ENCODE measurements around the gene LONP1.

Gene LONP1

DNA sequence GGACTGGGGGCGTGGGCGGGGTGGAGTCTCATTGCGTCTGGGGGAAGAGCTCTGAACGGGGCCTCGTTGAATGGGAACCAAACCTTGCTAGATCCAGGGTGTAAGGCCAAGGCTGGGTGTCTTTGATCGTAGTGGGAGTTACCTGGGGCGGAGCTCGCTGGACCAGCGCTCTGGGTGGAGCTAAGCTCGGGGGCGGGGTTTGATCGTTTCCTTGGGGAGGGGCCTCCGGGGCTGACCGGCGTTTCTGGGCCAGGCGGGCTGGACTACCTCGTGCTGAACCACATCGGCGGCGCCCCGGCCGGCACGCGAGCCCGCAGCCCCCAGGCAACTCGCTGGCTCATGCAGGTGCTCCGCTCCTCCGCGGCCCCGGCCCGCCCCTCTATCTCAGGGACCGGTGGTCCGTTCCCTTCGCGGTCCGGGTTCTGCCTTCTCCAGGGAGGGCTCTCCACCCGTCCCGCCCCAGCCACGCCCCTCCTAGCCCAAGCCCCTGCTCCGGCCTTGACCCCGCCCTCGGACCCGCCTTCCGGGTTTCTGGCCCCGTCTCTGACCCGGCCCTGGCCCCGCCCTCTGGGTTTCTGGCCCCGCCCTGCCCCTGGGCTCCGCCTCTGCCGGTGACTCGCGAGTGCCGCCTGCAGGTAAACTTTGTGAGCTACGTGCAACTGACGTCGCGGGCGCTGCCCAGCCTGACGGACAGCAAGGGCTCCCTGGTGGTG is 33.1 kb downstream of the LONP1 start:
- H3K27ac ChIP-seq = peak overlapping the region; percentile 50; the same call in 1 of the 2 replicates
- H3K9ac ChIP-seq = peak overlapping the region; percentile 49; the same call in 1 of the 2 replicates
- H3K36me3 ChIP-seq (ENCODE audit: insufficient read depth) = no peaks in the 10 kb centered on the region
- H3K4me3 ChIP-seq (IDR thresholded peaks at IDR 0.05; ENCODE audit: insufficient read depth, low read depth, low read length) = no peak overlapping the region
- no peaks in the 10 kb centered on the region; the same call in 1 of the 2 replicates for H3K27me3 ChIP-seq (ENCODE audit: insufficient read depth, low read depth)
- H3K79me2 ChIP-seq (ENCODE audit: insufficient read depth, low read depth) = peaks cover 17% of the 10 kb centered on the region
- peaks cover 12% of the 10 kb centered on the region for H3K4me1 ChIP-seq (ENCODE audit: low read depth, poor library complexity, severe bottlenecking)
- H4K20me1 ChIP-seq (ENCODE audit: insufficient read depth) = peaks cover under 1% of the 10 kb centered on the region; the same call in 1 of the 2 replicates
- peak overlapping the region; percentile 13; the same call in 1 of the 2 replicates for H3K4me2 ChIP-seq
- peak overlapping the region; percentile 77; the same call in 1 of the 2 replicates for H2AFZ ChIP-seq (ENCODE audit: low read depth)
- TF ChIP-seq, protein P1, sequence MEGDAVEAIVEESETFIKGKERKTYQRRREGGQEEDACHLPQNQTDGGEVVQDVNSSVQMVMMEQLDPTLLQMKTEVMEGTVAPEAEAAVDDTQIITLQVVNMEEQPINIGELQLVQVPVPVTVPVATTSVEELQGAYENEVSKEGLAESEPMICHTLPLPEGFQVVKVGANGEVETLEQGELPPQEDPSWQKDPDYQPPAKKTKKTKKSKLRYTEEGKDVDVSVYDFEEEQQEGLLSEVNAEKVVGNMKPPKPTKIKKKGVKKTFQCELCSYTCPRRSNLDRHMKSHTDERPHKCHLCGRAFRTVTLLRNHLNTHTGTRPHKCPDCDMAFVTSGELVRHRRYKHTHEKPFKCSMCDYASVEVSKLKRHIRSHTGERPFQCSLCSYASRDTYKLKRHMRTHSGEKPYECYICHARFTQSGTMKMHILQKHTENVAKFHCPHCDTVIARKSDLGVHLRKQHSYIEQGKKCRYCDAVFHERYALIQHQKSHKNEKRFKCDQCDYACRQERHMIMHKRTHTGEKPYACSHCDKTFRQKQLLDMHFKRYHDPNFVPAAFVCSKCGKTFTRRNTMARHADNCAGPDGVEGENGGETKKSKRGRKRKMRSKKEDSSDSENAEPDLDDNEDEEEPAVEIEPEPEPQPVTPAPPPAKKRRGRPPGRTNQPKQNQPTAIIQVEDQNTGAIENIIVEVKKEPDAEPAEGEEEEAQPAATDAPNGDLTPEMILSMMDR (conservative IDR thresholded peaks at IDR 0.05; ENCODE audit: low read depth, low read length) = peak; percentile 78

DNA sequence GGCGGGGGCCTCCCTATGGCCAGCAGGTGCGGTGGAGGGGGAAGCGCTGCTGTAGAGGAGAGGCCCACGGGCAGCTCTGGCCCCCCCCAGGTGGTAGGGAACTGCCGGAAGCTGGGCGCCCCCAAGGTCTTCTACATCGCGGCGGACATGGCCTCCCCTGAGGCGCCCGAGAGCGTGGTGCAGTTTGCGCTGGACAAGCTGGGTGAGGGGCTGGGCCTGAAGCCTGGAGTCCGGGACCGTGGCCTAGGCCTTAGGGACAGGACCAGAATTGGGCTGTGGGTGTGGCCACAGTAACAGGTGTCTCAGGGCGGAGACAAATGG is 33.7 kb downstream of the LONP1 start:
- H3K4me3 ChIP-seq (IDR thresholded peaks at IDR 0.05; ENCODE audit: insufficient read depth, low read depth, low read length) = no peak overlapping the region
- H3K36me3 ChIP-seq (ENCODE audit: insufficient read depth) = no peaks in the 10 kb centered on the region
- peaks cover 3% of the 10 kb centered on the region; the same call in 1 of the 2 replicates for H3K27me3 ChIP-seq (ENCODE audit: insufficient read depth, low read depth)
- H3K79me2 ChIP-seq (ENCODE audit: insufficient read depth, low read depth) = peaks cover 12% of the 10 kb centered on the region
- peaks cover 12% of the 10 kb centered on the region for H3K4me1 ChIP-seq (ENCODE audit: low read depth, poor library complexity, severe bottlenecking)
- H3K4me2 ChIP-seq = peak overlapping the region; percentile 13; the same call in 1 of the 2 replicates
- no peak overlapping the region for H3K27ac ChIP-seq
- peak overlapping the region; percentile 49; the same call in 1 of the 2 replicates for H3K9ac ChIP-seq
- TF ChIP-seq, protein P1 (conservative IDR thresholded peaks at IDR 0.05; ENCODE audit: low read depth, low read length) = no peak
- no peaks in the 10 kb centered on the region for H4K20me1 ChIP-seq (ENCODE audit: insufficient read depth)
- peak overlapping the region; percentile 77; the same call in 1 of the 2 replicates for H2AFZ ChIP-seq (ENCODE audit: low read depth)

DNA sequence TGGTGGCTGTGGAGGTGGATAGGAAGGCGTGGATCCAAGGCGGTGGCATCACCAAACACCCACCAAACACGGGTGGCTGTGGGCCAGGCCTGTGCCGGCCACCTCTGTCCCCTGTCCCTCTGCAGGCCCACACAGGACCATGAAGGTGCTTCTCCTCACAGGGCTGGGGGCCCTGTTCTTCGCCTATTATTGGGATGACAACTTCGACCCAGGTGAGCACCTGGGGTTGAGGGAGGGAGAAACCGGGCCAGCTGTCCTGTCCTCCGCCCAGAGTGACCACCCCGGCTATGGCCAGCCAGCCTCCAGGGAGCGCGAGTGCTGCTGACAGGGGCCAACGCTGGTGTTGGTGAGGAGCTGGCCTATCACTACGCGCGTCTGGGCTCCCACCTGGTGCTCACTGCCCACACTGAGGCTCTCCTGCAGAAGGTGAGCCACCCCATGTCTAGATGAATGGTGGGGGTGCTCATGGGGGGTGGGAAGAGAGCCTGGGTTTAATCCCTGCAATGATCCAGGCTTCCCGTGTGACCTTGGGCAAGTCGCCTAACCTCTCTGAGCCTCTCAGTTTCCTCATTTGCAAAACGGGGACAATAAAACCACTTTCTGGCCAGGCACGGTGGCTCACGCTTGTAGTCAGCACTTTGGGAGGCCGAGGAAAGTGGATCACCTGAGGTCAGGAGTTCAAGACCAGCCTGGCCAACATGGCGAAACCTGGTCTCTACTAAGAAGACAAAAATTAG is 35.1 kb downstream of the LONP1 start:
- H4K20me1 ChIP-seq (ENCODE audit: insufficient read depth) = no peaks in the 10 kb centered on the region
- peaks cover 3% of the 10 kb centered on the region; the same call in 1 of the 2 replicates for H3K27me3 ChIP-seq (ENCODE audit: insufficient read depth, low read depth)
- no peaks in the 10 kb centered on the region for H3K36me3 ChIP-seq (ENCODE audit: insufficient read depth)
- TF ChIP-seq, protein P1 (conservative IDR thresholded peaks at IDR 0.05; ENCODE audit: low read depth, low read length) = no peak
- H3K4me2 ChIP-seq = no peak overlapping the region
- no peak overlapping the region for H2AFZ ChIP-seq (ENCODE audit: low read depth)
- no peak overlapping the region for H3K4me3 ChIP-seq (IDR thresholded peaks at IDR 0.05; ENCODE audit: insufficient read depth, low read depth, low read length)
- H3K4me1 ChIP-seq (ENCODE audit: low read depth, poor library complexity, severe bottlenecking) = peaks cover 12% of the 10 kb centered on the region
- no peak overlapping the region for H3K27ac ChIP-seq
- H3K79me2 ChIP-seq (ENCODE audit: insufficient read depth, low read depth) = no peaks in the 10 kb centered on the region
- no peak overlapping the region for H3K9ac ChIP-seq

DNA sequence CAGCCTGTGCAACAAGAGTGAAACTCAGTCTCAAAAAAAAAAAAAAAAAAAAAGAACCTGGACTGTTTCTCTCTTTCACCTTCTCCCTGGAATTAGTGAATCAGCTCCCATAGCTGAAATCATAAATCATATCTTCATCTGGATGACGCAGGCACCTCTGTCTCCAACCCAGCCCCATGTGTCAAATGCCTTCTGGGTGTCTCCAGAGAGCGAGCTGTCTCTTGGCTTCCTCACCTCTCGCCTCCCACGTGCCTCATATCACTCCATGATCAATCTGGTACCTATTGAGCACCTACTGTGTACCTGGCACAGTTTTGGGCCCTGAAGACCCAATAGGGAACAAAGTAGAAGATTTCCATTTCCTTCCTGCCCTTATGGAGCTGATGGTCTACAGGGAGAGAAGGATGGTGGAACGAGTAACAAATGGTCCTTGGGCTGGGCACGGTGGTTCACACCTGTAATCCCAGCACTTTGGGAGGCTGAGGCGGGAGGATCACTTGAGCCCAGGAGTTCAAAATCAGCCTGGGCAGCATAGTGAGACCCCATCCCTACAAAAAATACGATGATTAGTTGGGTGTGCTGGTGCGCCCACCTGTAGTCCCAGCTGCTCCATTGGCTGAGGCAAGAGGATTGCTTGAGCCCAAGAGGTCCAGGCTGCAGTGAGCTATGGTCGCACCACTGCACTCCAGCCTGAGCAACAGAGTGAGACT is 36.6 kb downstream of the LONP1 start:
- Histone ChIP-seq H2AFZ (ENCODE audit: low read depth) (no peak overlapping the region), H3K79me2 (ENCODE audit: insufficient read depth, low read depth) (no peaks in the 10 kb centered on the region), H3K4me3 (IDR thresholded peaks at IDR 0.05; ENCODE audit: insufficient read depth, low read depth, low read length) (no peak overlapping the region), H3K27ac (no peak overlapping the region), H3K9ac (no peak overlapping the region), H4K20me1 (ENCODE audit: insufficient read depth) (no peaks in the 10 kb centered on the region), H3K27me3 (ENCODE audit: insufficient read depth, low read depth) (peaks cover 3% of the 10 kb centered on the region; the same call in 1 of the 2 replicates), H3K36me3 (ENCODE audit: insufficient read depth) (no peaks in the 10 kb centered on the region), H3K4me1 (ENCODE audit: low read depth, poor library complexity, severe bottlenecking) (peaks cover 12% of the 10 kb centered on the region), H3K4me2 (no peak overlapping the region)
- TF ChIP-seq, protein P1 (conservative IDR thresholded peaks at IDR 0.05; ENCODE audit: low read depth, low read length) = no peak
